ENCODE measurements around the gene VWDE.

GRCh38 chr7:12305502-12305901 lies 98.2 kb downstream of the VWDE start:
- no peak for TF ChIP-seq CTCF (IDR thresholded peaks at IDR 0.05; ENCODE audit: poor library complexity, severe bottlenecking)
- TF ChIP-seq SMC3 (conservative IDR thresholded peaks at IDR 0.05; ENCODE audit: poor library complexity): no peak
- no peak for TF ChIP-seq EZH2 (IDR thresholded peaks at IDR 0.05; ENCODE audit: borderline replicate concordance, insufficient read depth, low read length, poor library complexity, severe bottlenecking)
- no peak for TF ChIP-seq POLR2AphosphoS5 (IDR thresholded peaks at IDR 0.05)

Measured in neural cell (in vitro differentiated cells).